Keratinocyte (primary cell): ENCODE results near the gene ZSWIM6. TPM values are rescaled to one million over a fixed set of nuclear protein-coding genes. Genes with fewer than 3 reads are reported as not detected.

Source experiments
- DNase-seq: peaks from one replicate; pipeline ENCODE4 v3.0.0-alpha.2; 2011; ENCODE audit warnings: low read depth, missing footprints, low spot score
- FAIRE-seq: peaks from 2 replicates; lab custom pipeline; 2011; peaks lifted over from hg19 to GRCh38; lab: Jason Lieb, UNC
- H2AFZ ChIP-seq: 2 replicates; pipeline ENCODE4 v1.6.0; 2012; ENCODE audit warnings: low read length, control low read depth, inconsistent platforms; ENCODE audit not compliant: control insufficient read depth
- H3K27ac ChIP-seq: 2 replicates; pipeline ENCODE4 v1.5.1; 2011; ENCODE audit warnings: low read length; ENCODE audit not compliant: control insufficient read depth, insufficient read depth
- H3K27me3 ChIP-seq: 3 replicates; pipeline ENCODE4 v1.6.0; 2011; ENCODE audit warnings: low read length; ENCODE audit not compliant: control insufficient read depth, insufficient read depth; ENCODE audit errors: extremely low read depth
- H3K36me3 ChIP-seq, 2 experiments: 2 replicates in 1 of 2; 3 replicates in 1 of 2; pipeline ENCODE4 v1.5.1; 2011; ENCODE audit warnings: low read length in 2 of 2, mild to moderate bottlenecking in 1 of 2; ENCODE audit not compliant: control insufficient read depth in 2 of 2, insufficient read depth in 2 of 2; ENCODE audit errors: extremely low read depth in 1 of 2
- H3K4me1 ChIP-seq: 3 replicates; pipeline ENCODE4 v1.5.1; 2011; ENCODE audit warnings: low read length; ENCODE audit not compliant: control insufficient read depth, insufficient read depth; ENCODE audit errors: extremely low read depth
- H3K4me2 ChIP-seq: 3 replicates; pipeline ENCODE4 v1.6.0; 2011; ENCODE audit warnings: low read depth, low read length; ENCODE audit not compliant: control insufficient read depth, insufficient read depth; ENCODE audit errors: extremely low read depth
- H3K4me3 ChIP-seq, 3 experiments: fragments of 200-600 bp in 1 of 3; sonication (generic) in 1 of 3; 2 replicates in 2 of 3; 3 replicates in 1 of 3; pipeline ENCODE4 v1.5.1; 2011 to 2016; ENCODE audit warnings: low read length in 3 of 3, mild to moderate bottlenecking in 3 of 3, control low read depth in 2 of 3, inconsistent platforms in 1 of 3, low read depth in 1 of 3, mixed read lengths in 1 of 3, mixed run types in 1 of 3, moderate library complexity in 1 of 3; ENCODE audit not compliant: control insufficient read depth in 2 of 3, insufficient read depth in 2 of 3; ENCODE audit errors: extremely low read depth in 1 of 3
- H3K79me2 ChIP-seq: 2 replicates; pipeline ENCODE4 v1.6.0; 2012; ENCODE audit warnings: low read length; ENCODE audit not compliant: control insufficient read depth, insufficient read depth
- H3K9ac ChIP-seq: 3 replicates; pipeline ENCODE4 v1.6.0; 2011; ENCODE audit warnings: low read length; ENCODE audit not compliant: control insufficient read depth, insufficient read depth; ENCODE audit errors: extremely low read depth
- H3K9me1 ChIP-seq: 3 replicates; pipeline ENCODE4 v1.6.0; 2011; ENCODE audit warnings: low read length; ENCODE audit not compliant: control insufficient read depth, insufficient read depth; ENCODE audit errors: extremely low read depth
- H3K9me3 ChIP-seq: 2 replicates; pipeline ENCODE4 v1.5.1; 2012; ENCODE audit warnings: low read depth, low read length; ENCODE audit not compliant: control insufficient read depth
- H4K20me1 ChIP-seq: 3 replicates; pipeline ENCODE4 v1.6.0; 2011; ENCODE audit warnings: low read length; ENCODE audit not compliant: control insufficient read depth, insufficient read depth; ENCODE audit errors: extremely low read depth
- CTCF ChIP-seq, 3 experiments: IDR thresholded peaks in 1 of 3; conservative IDR thresholded peaks in 1 of 3; optimal IDR thresholded peaks in 1 of 3; 2 replicates in 2 of 3; 3 replicates in 1 of 3; pipeline versions ENCODE3 to v1.5.1; 2011; ENCODE audit warnings: low read length in 3 of 3, mild to moderate bottlenecking in 3 of 3, moderate library complexity in 2 of 3, control low read depth in 1 of 3, inconsistent platforms in 1 of 3; ENCODE audit not compliant: insufficient read depth in 2 of 3; ENCODE audit errors: extremely low read depth in 1 of 3
- EZH2 ChIP-seq: IDR thresholded peaks from one replicate; pipeline ENCODE4 v1.6.1; 2012; ENCODE audit warnings: inconsistent platforms, mild to moderate bottlenecking, low read length, moderate library complexity
- dilution Hi-C: fragments of 300-500 bp; cut with MboI; formaldehyde crosslinking; loops from one replicate; pipeline ENCODE4 v1.7.0; 2020; ENCODE audit warnings: low sequenced_read_pairs; ENCODE audit not compliant: extremely low pct_ligation_motif_present
- polyA plus RNA-seq, 5 experiments: library from polyadenylated mRNA; depleted of rRNA in 3 of 5; stranded (reverse) in 3 of 5; stranded (forward) in 1 of 5; unstranded in 1 of 5; fragments of >200 nt; gene quantifications; 1 replicate in 1 of 5; 2 replicates in 3 of 5; 3 replicates in 1 of 5; pipeline versions ENCODE4 v1.2.1 to v1.2.3, GENCODE V29; 2011 to 2012; ENCODE audit warnings: missing spikeins in 2 of 5, low read depth in 1 of 5, low replicate concordance in 1 of 5

The ZSWIM6 gene
- polyA plus RNA-seq, 1 donor (not counting 4 experiments of a cell fraction or from before 2014, with no cell fraction given): 9.9 TPM

DNA sequence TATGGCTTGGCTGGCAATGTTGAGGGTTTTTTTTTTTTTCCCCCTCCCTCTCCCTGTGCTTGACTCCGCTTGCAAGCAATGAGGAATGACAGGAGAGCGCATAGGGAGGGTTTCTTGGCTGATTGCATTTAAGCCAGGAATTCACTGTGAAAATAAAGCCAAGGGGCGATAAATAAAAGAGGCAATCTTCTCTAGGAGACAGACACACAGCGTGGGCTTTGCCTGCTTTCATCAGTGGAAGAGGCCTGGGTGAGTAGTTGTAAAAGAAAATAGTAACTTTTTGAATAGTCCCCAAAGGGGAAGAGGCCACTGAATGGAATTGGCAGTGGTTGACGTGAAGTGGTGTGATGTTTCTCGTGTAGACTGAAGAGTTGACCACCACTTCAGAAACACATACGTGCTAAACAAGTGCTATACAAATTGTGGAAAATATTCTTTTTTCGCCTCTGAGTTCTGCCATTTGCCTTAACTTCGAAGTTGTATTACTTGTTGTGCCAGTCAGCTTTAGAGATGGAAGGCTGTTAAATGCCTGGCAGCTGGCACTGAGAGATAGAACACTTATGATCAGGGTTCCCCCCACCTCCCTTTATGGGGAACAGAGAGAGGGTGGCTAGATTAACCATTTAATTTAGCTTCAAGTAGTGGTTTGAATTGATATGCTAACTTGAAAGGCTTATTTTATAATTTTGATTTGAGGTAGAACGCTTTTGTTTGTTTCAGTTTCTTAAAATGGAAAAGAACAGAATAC lies 3.0 kb downstream of the ZSWIM6 start:
- peak; percentile 26 for FAIRE-seq
- dilution Hi-C loops: no loop called here
- H3K9ac ChIP-seq: peak overlapping the region; percentile 85
- no peak overlapping the region for H2AFZ ChIP-seq
- no peak for DNase-seq
- peak overlapping the region; percentile 65 to 94 (median 90) for H3K4me3 ChIP-seq
- no peak overlapping the region for H3K27ac ChIP-seq
- TF ChIP-seq CTCF (optimal IDR thresholded peaks at IDR 0.05 in 1 of 3, IDR thresholded peaks at IDR 0.05 in 1 of 3, conservative IDR thresholded peaks at IDR 0.05 in 1 of 3; ENCODE audit: extremely low read depth in 1 of 3, insufficient read depth in 2 of 3, low read length in 3 of 3) (no peak), EZH2 (no peak)
- peaks cover 16% of the 10 kb centered on the region for H3K4me1 ChIP-seq
- no peaks in the 10 kb centered on the region for H3K27me3 ChIP-seq
- no peaks in the 10 kb centered on the region for H3K9me1 ChIP-seq
- peak overlapping the region; percentile 95 for H3K4me2 ChIP-seq
- H3K36me3 ChIP-seq: no peaks in the 10 kb centered on the region
- H3K9me3 ChIP-seq: no peaks in the 10 kb centered on the region
- H3K79me2 ChIP-seq: peaks cover 70% of the 10 kb centered on the region
- peaks cover 9% of the 10 kb centered on the region for H4K20me1 ChIP-seq

GRCh38 chr5:61339764-61340163 lies 7.7 kb downstream of the ZSWIM6 start:
- Histone ChIP-seq H3K4me2 (no peak overlapping the region), H3K4me1 (peaks cover 13% of the 10 kb centered on the region), H3K27me3 (no peaks in the 10 kb centered on the region), H3K9ac (no peak overlapping the region), H3K79me2 (peaks cover 91% of the 10 kb centered on the region), H3K9me1 (no peaks in the 10 kb centered on the region), H3K4me3 (no peak overlapping the region), H3K9me3 (no peaks in the 10 kb centered on the region), H2AFZ (no peak overlapping the region), H3K27ac (no peak overlapping the region), H4K20me1 (peaks cover 12% of the 10 kb centered on the region), H3K36me3 (no peaks in the 10 kb centered on the region)
- no peak for TF ChIP-seq EZH2
- no peak for TF ChIP-seq CTCF (optimal IDR thresholded peaks at IDR 0.05 in 1 of 3, IDR thresholded peaks at IDR 0.05 in 1 of 3, conservative IDR thresholded peaks at IDR 0.05 in 1 of 3; ENCODE audit: extremely low read depth in 1 of 3, insufficient read depth in 2 of 3, low read length in 3 of 3)
- FAIRE-seq: no peak
- dilution Hi-C loops: no loop called here
- no peak for DNase-seq
